SK-N-SH (cell line): ENCODE results near the gene DNAJC10.

Experiments used
- CTCF ChIP-seq: fragments of 200-600 bp; sonication (generic); IDR thresholded peaks from 2 replicates; pipeline ENCODE4 v1.6.1; 2017; ENCODE audit warnings: antibody characterized with exemption, mild to moderate bottlenecking, moderate library complexity
- EP300 ChIP-seq, 2 experiments: IDR thresholded peaks; 2 replicates each; pipeline versions ENCODE4 v1.4.0 to v1.6.1; 2012; ENCODE audit warnings: borderline replicate concordance in 1 of 2, low read depth in 1 of 2, low read length in 1 of 2
- FOXJ3 ChIP-seq: sonication (generic); formaldehyde crosslinking; IDR thresholded peaks from 2 replicates; pipeline ENCODE4 v1.5.1; 2020; ENCODE audit warnings: mild to moderate bottlenecking, missing genetic modification reagents
- POLR2AphosphoS5 ChIP-seq: IDR thresholded peaks from 2 replicates; pipeline ENCODE4 v1.6.1; 2012; ENCODE audit warnings: low read depth, low read length
- REST ChIP-seq: IDR thresholded peaks from 2 replicates; pipeline ENCODE4 v1.6.1; 2012; ENCODE audit warnings: mild to moderate bottlenecking, low read depth, low read length, moderate library complexity
- SIN3A ChIP-seq: IDR thresholded peaks from 2 replicates; pipeline ENCODE4 v1.6.1; 2012; ENCODE audit warnings: low read depth, mild to moderate bottlenecking, low read length, moderate library complexity, borderline replicate concordance
- SMC3 ChIP-seq: IDR thresholded peaks from 2 replicates; pipeline ENCODE4 v1.6.1; 2012; ENCODE audit warnings: low read depth, low read length, improper control_type of control experiment
- TAF1 ChIP-seq: IDR thresholded peaks from 2 replicates; pipeline ENCODE4 v1.6.1; 2012; ENCODE audit warnings: low read depth, mild to moderate bottlenecking, low read length, moderate library complexity, borderline replicate concordance
- USF2 ChIP-seq: fragments of 150-350 bp; IDR thresholded peaks from 2 replicates; pipeline ENCODE4 v1.6.1; 2017; ENCODE audit warnings: antibody characterized with exemption, low read length, low read depth, borderline replicate concordance
- ZBTB33 ChIP-seq: IDR thresholded peaks from 2 replicates; pipeline ENCODE4 v1.4.0; 2012; ENCODE audit warnings: low read depth, borderline replicate concordance

GRCh38 chr2:182666674-182667314 lies 49.3 kb upstream of the DNAJC10 start:
- TF ChIP-seq ZBTB33: no peak
- no peak for TF ChIP-seq POLR2AphosphoS5
- TF ChIP-seq SIN3A: no peak
- TF ChIP-seq SMC3: peak; percentile 28
- TF ChIP-seq REST: no peak
- peak; percentile 66 for TF ChIP-seq CTCF
- TF ChIP-seq FOXJ3 (CRISPR knock-in tag): no peak
- no peak for TF ChIP-seq USF2
- no peak for TF ChIP-seq EP300 (IDR thresholded peaks at IDR 0.05; ENCODE audit: borderline replicate concordance in 1 of 2, low read depth in 1 of 2, low read length in 1 of 2)
- no peak for TF ChIP-seq TAF1
